ENCODE data around the gene TFCP2. TPM values are rescaled to one million over a fixed set of nuclear protein-coding genes. Genes with fewer than 3 reads are reported as not detected.
"Not testable (repeated sequence)": the region's sequence is repeated elsewhere in the genome, so short reads cannot be mapped to it uniquely, and the experiment has no call there.

TFCP2 gene
- total RNA-seq, 1 donor from 2014 or later, result 14.6 TPM

- Histone ChIP-seq H3K4me3 (ENCODE audit: low read length in 3 of 3) (no peak overlapping the region), H3K4me1 (ENCODE audit: control insufficient read depth in 3 of 3, insufficient read depth in 3 of 3, low read length in 3 of 3) (peaks cover 0 to 4% (median 1%) of the 10 kb centered on the region in 3 donors), H3K9ac (ENCODE audit: low read depth in 1 of 3, low read length in 3 of 3) (no peak overlapping the region), H3K27ac (ENCODE audit: low read depth, low read length) (no peak overlapping the region), H3K36me3 (ENCODE audit: control insufficient read depth in 3 of 3, insufficient read depth in 3 of 3, low read length in 3 of 3) (no peaks in the 10 kb centered on the region), H3K27me3 (ENCODE audit: control insufficient read depth in 3 of 3, insufficient read depth in 3 of 3, low read length in 3 of 3) (no peaks in the 10 kb centered on the region), H3K9me3 (ENCODE audit: control insufficient read depth in 3 of 3, low read length in 3 of 3) (no peaks in the 10 kb centered on the region)
Observed at GRCh38 chr12:51087818-51088217, 85.1 kb downstream of the TFCP2 start.

GRCh38 chr12:51086933-51087332 is 86.0 kb downstream of the TFCP2 start:
- Histone ChIP-seq H3K27ac (ENCODE audit: low read depth, low read length) (no peak overlapping the region), H3K9me3 (ENCODE audit: control insufficient read depth in 3 of 3, low read length in 3 of 3) (no peaks in the 10 kb centered on the region), H3K9ac (ENCODE audit: low read depth in 1 of 3, low read length in 3 of 3) (no peak overlapping the region), H3K36me3 (ENCODE audit: control insufficient read depth in 3 of 3, insufficient read depth in 3 of 3, low read length in 3 of 3) (no peaks in the 10 kb centered on the region), H3K4me1 (ENCODE audit: control insufficient read depth in 3 of 3, insufficient read depth in 3 of 3, low read length in 3 of 3) (peaks cover 8 to 11% (median 10%) of the 10 kb centered on the region in 3 donors), H3K4me3 (ENCODE audit: low read length in 3 of 3) (no peak overlapping the region), H3K27me3 (ENCODE audit: control insufficient read depth in 3 of 3, insufficient read depth in 3 of 3, low read length in 3 of 3) (no peaks in the 10 kb centered on the region)

- Histone ChIP-seq H3K27me3 (ENCODE audit: control insufficient read depth in 3 of 3, insufficient read depth in 3 of 3, low read length in 3 of 3) (no peaks in the 10 kb centered on the region), H3K4me3 (ENCODE audit: low read length in 3 of 3) (no peak overlapping the region), H3K27ac (ENCODE audit: low read depth, low read length) (no peak overlapping the region), H3K36me3 (ENCODE audit: control insufficient read depth in 3 of 3, insufficient read depth in 3 of 3, low read length in 3 of 3) (no peaks in the 10 kb centered on the region), H3K4me1 (ENCODE audit: control insufficient read depth in 3 of 3, insufficient read depth in 3 of 3, low read length in 3 of 3) (peaks cover 11 to 15% (median 12%) of the 10 kb centered on the region in 3 donors), H3K9ac (ENCODE audit: low read depth in 1 of 3, low read length in 3 of 3) (no peak overlapping the region), H3K9me3 (ENCODE audit: control insufficient read depth in 3 of 3, low read length in 3 of 3) (no peaks in the 10 kb centered on the region)
Observed at GRCh38 chr12:51085757-51086156, 87.2 kb downstream of the TFCP2 start.

- H3K36me3 ChIP-seq (ENCODE audit: control insufficient read depth in 3 of 3, insufficient read depth in 3 of 3, low read length in 3 of 3), result no peaks in the 10 kb centered on the region
Observed at GRCh38 chr12:51083126-51083833, 89.7 kb downstream of the TFCP2 start, which contains the start of gene CSRNP2. Gene CSRNP2, minus strand, starts transcription at chr12:51083596. Its CDS starts 7,035 bp downstream, at chr12:51076561.

GRCh38 chr12:51082561-51083125 is 90.3 kb downstream of the TFCP2 start:
- Histone ChIP-seq H3K36me3 (ENCODE audit: control insufficient read depth in 3 of 3, insufficient read depth in 3 of 3, low read length in 3 of 3) (no peaks in the 10 kb centered on the region), H3K27ac (ENCODE audit: low read depth, low read length) (peak overlapping the region; percentile 87), H3K9me3 (ENCODE audit: control insufficient read depth in 3 of 3, low read length in 3 of 3) (no peaks in the 10 kb centered on the region), H3K27me3 (ENCODE audit: control insufficient read depth in 3 of 3, insufficient read depth in 3 of 3, low read length in 3 of 3) (no peaks in the 10 kb centered on the region), H3K9ac (ENCODE audit: low read depth in 1 of 3, low read length in 3 of 3) (peak overlapping the region; percentile 79 to 89 (median 89)), H3K4me3 (ENCODE audit: low read length in 3 of 3) (peak overlapping the region; percentile 82 to 92 (median 89)), H3K4me1 (ENCODE audit: control insufficient read depth in 3 of 3, insufficient read depth in 3 of 3, low read length in 3 of 3) (peaks cover 16 to 19% (median 19%) of the 10 kb centered on the region in 3 donors)

More at GRCh38 chr12:51083126-51083833, 89.7 kb downstream of the TFCP2 start, which contains the start of gene CSRNP2:
- Histone ChIP-seq H3K9ac (ENCODE audit: low read depth in 1 of 3, low read length in 3 of 3) (peak within 1 kb of the TSS; percentile 79 to 89 (median 89)), H3K9me3 (ENCODE audit: control insufficient read depth in 3 of 3, low read length in 3 of 3) (no peaks in the 10 kb centered on the region), H3K27me3 (ENCODE audit: control insufficient read depth in 3 of 3, insufficient read depth in 3 of 3, low read length in 3 of 3) (no peaks in the 10 kb centered on the region), H3K27ac (ENCODE audit: low read depth, low read length) (peak within 1 kb of the TSS; percentile 87), H3K4me1 (ENCODE audit: control insufficient read depth in 3 of 3, insufficient read depth in 3 of 3, low read length in 3 of 3) (peaks cover 12 to 15% (median 13%) of the 10 kb centered on the region in 3 donors), H3K4me3 (ENCODE audit: low read length in 3 of 3) (peak within 1 kb of the TSS; percentile 82 to 92 (median 89))

GRCh38 chr12:51081421-51081820 is 91.5 kb downstream of the TFCP2 start:
- Histone ChIP-seq H3K4me1 (ENCODE audit: control insufficient read depth in 3 of 3, insufficient read depth in 3 of 3, low read length in 3 of 3) (peaks cover 19 to 24% (median 23%) of the 10 kb centered on the region in 3 donors), H3K27me3 (ENCODE audit: control insufficient read depth in 3 of 3, insufficient read depth in 3 of 3, low read length in 3 of 3) (no peaks in the 10 kb centered on the region), H3K27ac (ENCODE audit: low read depth, low read length) (no peak overlapping the region), H3K9ac (ENCODE audit: low read depth in 1 of 3, low read length in 3 of 3) (no peak overlapping the region), H3K36me3 (ENCODE audit: control insufficient read depth in 3 of 3, insufficient read depth in 3 of 3, low read length in 3 of 3) (no peaks in the 10 kb centered on the region), H3K9me3 (ENCODE audit: control insufficient read depth in 3 of 3, low read length in 3 of 3) (no peaks in the 10 kb centered on the region), H3K4me3 (ENCODE audit: low read length in 3 of 3) (no peak overlapping the region)

GRCh38 chr12:51080136-51080535 is 92.8 kb downstream of the TFCP2 start:
- Histone ChIP-seq H3K9me3 (ENCODE audit: control insufficient read depth in 3 of 3, low read length in 3 of 3) (no peaks in the 10 kb centered on the region), H3K4me3 (ENCODE audit: low read length in 3 of 3) (no peak overlapping the region), H3K27ac (ENCODE audit: low read depth, low read length) (no peak overlapping the region), H3K4me1 (ENCODE audit: control insufficient read depth in 3 of 3, insufficient read depth in 3 of 3, low read length in 3 of 3) (peaks cover 23 to 36% (median 35%) of the 10 kb centered on the region in 3 donors), H3K9ac (ENCODE audit: low read depth in 1 of 3, low read length in 3 of 3) (no peak overlapping the region), H3K36me3 (ENCODE audit: control insufficient read depth in 3 of 3, insufficient read depth in 3 of 3, low read length in 3 of 3) (peaks cover 0 to 3% (median 3%) of the 10 kb centered on the region in 3 donors), H3K27me3 (ENCODE audit: control insufficient read depth in 3 of 3, insufficient read depth in 3 of 3, low read length in 3 of 3) (no peaks in the 10 kb centered on the region)

GRCh38 chr12:51078866-51079265 is 94.1 kb downstream of the TFCP2 start:
- not testable (repeated sequence) for H3K36me3 ChIP-seq (ENCODE audit: control insufficient read depth in 3 of 3, insufficient read depth in 3 of 3, low read length in 3 of 3); H3K27ac ChIP-seq (ENCODE audit: low read depth, low read length); H3K27me3 ChIP-seq (ENCODE audit: control insufficient read depth in 3 of 3, insufficient read depth in 3 of 3, low read length in 3 of 3); H3K4me3 ChIP-seq (ENCODE audit: low read length in 3 of 3); H3K9me3 ChIP-seq (ENCODE audit: control insufficient read depth in 3 of 3, low read length in 3 of 3); H3K9ac ChIP-seq (ENCODE audit: low read depth in 1 of 3, low read length in 3 of 3)
- H3K4me1 ChIP-seq (ENCODE audit: control insufficient read depth in 3 of 3, insufficient read depth in 3 of 3, low read length in 3 of 3), result peaks cover 23 to 37% (median 36%) of the 10 kb centered on the region in 3 donors

- not testable (repeated sequence) for H3K9ac ChIP-seq (ENCODE audit: low read depth in 1 of 3, low read length in 3 of 3); H3K27me3 ChIP-seq (ENCODE audit: control insufficient read depth in 3 of 3, insufficient read depth in 3 of 3, low read length in 3 of 3); H3K36me3 ChIP-seq (ENCODE audit: control insufficient read depth in 3 of 3, insufficient read depth in 3 of 3, low read length in 3 of 3); H3K9me3 ChIP-seq (ENCODE audit: control insufficient read depth in 3 of 3, low read length in 3 of 3); H3K4me3 ChIP-seq (ENCODE audit: low read length in 3 of 3); H3K27ac ChIP-seq (ENCODE audit: low read depth, low read length)
- H3K4me1 ChIP-seq (ENCODE audit: control insufficient read depth in 3 of 3, insufficient read depth in 3 of 3, low read length in 3 of 3), result peaks cover 23 to 36% (median 34%) of the 10 kb centered on the region in 3 donors
Observed at GRCh38 chr12:51078346-51078745, 94.6 kb downstream of the TFCP2 start.

- H3K4me1 ChIP-seq (ENCODE audit: control insufficient read depth in 3 of 3, insufficient read depth in 3 of 3, low read length in 3 of 3), result peaks cover 23 to 36% (median 34%) of the 10 kb centered on the region in 3 donors
- no peaks in the 10 kb centered on the region for H3K9me3 ChIP-seq (ENCODE audit: control insufficient read depth in 3 of 3, low read length in 3 of 3)
- no peak overlapping the region for H3K4me3 ChIP-seq (ENCODE audit: low read length in 3 of 3)
- peak overlapping the region in 1 of 3 donors; percentile 22 for H3K9ac ChIP-seq (ENCODE audit: low read depth in 1 of 3, low read length in 3 of 3)
- H3K27ac ChIP-seq (ENCODE audit: low read depth, low read length), result no peak overlapping the region
- no peaks in the 10 kb centered on the region for H3K27me3 ChIP-seq (ENCODE audit: control insufficient read depth in 3 of 3, insufficient read depth in 3 of 3, low read length in 3 of 3)
- H3K36me3 ChIP-seq (ENCODE audit: control insufficient read depth in 3 of 3, insufficient read depth in 3 of 3, low read length in 3 of 3), result peaks cover 0 to 11% (median 11%) of the 10 kb centered on the region in 3 donors
Observed at GRCh38 chr12:51077930-51078329, 95.0 kb downstream of the TFCP2 start.
